ENCODE data around the gene MAP2K2. TPM values are rescaled to one million over a fixed set of nuclear protein-coding genes. Genes with fewer than 3 reads are reported as not detected.

MAP2K2 gene
- total and polyA plus RNA-seq, 7 experiments from 2014 or later: 40.5 to 162 (median 121) TPM

DNA sequence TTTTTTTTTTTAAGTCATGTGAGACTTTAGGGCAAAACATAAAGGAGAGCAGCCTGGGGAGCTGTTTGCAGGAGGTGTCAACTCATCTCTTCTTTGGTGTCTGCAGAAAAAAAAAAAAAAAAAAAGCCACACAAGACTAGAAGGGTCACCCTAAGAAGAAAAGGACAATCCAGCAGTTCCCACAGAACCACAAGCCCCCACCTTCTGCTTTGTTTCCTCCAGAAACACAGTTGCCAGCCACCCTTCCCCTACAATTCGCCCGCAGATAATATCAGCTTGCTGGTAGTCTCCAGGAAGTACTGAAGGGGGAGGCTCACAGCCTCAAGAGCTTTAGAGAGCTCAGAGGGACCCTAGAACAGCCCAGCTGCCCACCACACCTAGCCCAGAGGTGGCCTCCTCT is 34.9 kb downstream of the MAP2K2 start:
- intact Hi-C loops (cut with micrococcal nuclease): loop anchor here (1.0 to 2.0 kb wide), 6 partner anchors 15 to 35 kb away; partner anchors contain the start of genes ZBTB7A (in 2 of the 2) and MAP2K2 (in 1 of the 2)
- peak; percentile 76 for ATAC-seq
- POLR2A ChIA-PET: interaction anchor here (0.7 to 4.2 kb wide), 8 partner anchors 9 to 99 kb away, joined by 3 to 40 read pairs (median 4); partner anchors contain the start of genes PIAS4 and ZBTB7A

GRCh38 chr19:4087787-4088679 is 35.9 kb downstream of the MAP2K2 start:
- H3K4me1 Mint-ChIP-seq: peaks cover 33 to 66% (median 52%) of the 10 kb centered on the region in 7 donors
- intact Hi-C loops (cut with micrococcal nuclease): loop anchor here in 1 of 2 donors (2.0 kb wide), 1 partner anchor 21 kb away; the partner anchor contains the start of gene ZBTB7A

More for the DNA sequence above, 34.9 kb downstream of the MAP2K2 start:
- CTCF ChIA-PET: interaction anchor here (0.7 to 1.6 kb wide), 6 partner anchors 12 to 101 kb away, joined by 3 to 7 read pairs (median 4); no protein-coding TSS in a partner anchor
- H3K9me3 Mint-ChIP-seq: no peaks in the 10 kb centered on the region
- peak overlapping the region; percentile 67 for H3K27ac ChIP-seq (ENCODE audit: low read depth, low read length)
- peak in 8 of 9 donors; percentile 39 to 56 (median 51) for DNase-seq
- peak overlapping the region; percentile 76 to 83 (median 79) for H3K4me3 Mint-ChIP-seq
- H3K27ac Mint-ChIP-seq: peak overlapping the region; percentile 82 to 97 (median 94)
- no peaks in the 10 kb centered on the region for H3K9me3 ChIP-seq (ENCODE audit: control insufficient read depth in 2 of 3, low read length in 3 of 3)
- H3K4me1 ChIP-seq (ENCODE audit: control insufficient read depth in 2 of 2, insufficient read depth in 2 of 2, low read length in 2 of 2): peaks cover 50 to 51% of the 10 kb centered on the region in 2 donors
- H3K4me3 ChIP-seq (ENCODE audit: low read length): peak overlapping the region; percentile 27
- no peaks in the 10 kb centered on the region for H3K27me3 Mint-ChIP-seq
- peaks cover 0 to 9% (median 0%) of the 10 kb centered on the region in 5 donors for H3K36me3 Mint-ChIP-seq
- H3K4me1 Mint-ChIP-seq: peaks cover 25 to 57% (median 49%) of the 10 kb centered on the region in 7 donors
- no peaks in the 10 kb centered on the region for H3K27me3 ChIP-seq (ENCODE audit: control insufficient read depth in 2 of 2, insufficient read depth in 2 of 2, low read length in 2 of 2)
- H3K36me3 ChIP-seq (ENCODE audit: control insufficient read depth in 2 of 3, insufficient read depth in 3 of 3, low read length in 3 of 3): peaks cover 0 to 1% (median 0%) of the 10 kb centered on the region in 3 experiments

DNA sequence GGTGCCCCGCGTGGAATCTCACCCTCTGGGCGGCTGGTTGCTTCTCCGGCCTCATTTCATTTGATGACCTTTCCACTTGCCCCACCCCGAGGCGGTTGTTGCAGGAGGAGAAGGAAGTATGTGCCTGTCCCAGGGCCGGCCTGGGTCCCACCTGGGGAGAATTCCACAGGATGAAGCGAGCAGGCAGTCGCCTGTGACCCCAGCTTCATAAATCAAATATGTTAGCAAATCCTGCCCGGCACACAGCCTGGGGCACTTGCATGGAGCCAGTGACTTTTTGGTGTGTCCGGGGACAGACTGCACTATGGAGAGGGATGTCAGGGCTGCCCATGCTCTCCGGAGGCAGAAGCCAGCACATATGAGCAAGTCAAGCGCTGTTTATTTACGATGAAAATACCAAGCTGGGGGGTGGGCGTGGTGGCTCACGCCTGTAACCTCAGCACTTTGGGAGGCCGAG is 37.5 kb downstream of the MAP2K2 start:
- peaks cover 62 to 68% of the 10 kb centered on the region in 2 donors for H3K4me1 ChIP-seq (ENCODE audit: control insufficient read depth in 2 of 2, insufficient read depth in 2 of 2, low read length in 2 of 2)
- ATAC-seq: no peak
- peak overlapping the region in 8 of 10 donors; percentile 21 to 82 (median 55) for H3K4me3 Mint-ChIP-seq
- peak overlapping the region; percentile 42 for H3K27ac ChIP-seq (ENCODE audit: low read depth, low read length)
- H3K9me3 ChIP-seq (ENCODE audit: control insufficient read depth in 2 of 3, low read length in 3 of 3): no peaks in the 10 kb centered on the region
- H3K27ac Mint-ChIP-seq: peak overlapping the region; percentile 23 to 92 (median 82)
- ChIA-PET CTCF (no interaction called here), POLR2A (interaction anchor here (1.0 to 2.1 kb wide), 4 partner anchors 9 to 101 kb away, joined by 3 to 10 read pairs (median 6); partner anchors contain the start of gene EEF2)
- H3K36me3 ChIP-seq (ENCODE audit: control insufficient read depth in 2 of 3, insufficient read depth in 3 of 3, low read length in 3 of 3): no peaks in the 10 kb centered on the region
- peaks cover 0 to 4% (median 0%) of the 10 kb centered on the region in 5 donors for H3K36me3 Mint-ChIP-seq
- peaks cover 33 to 70% (median 58%) of the 10 kb centered on the region in 7 donors for H3K4me1 Mint-ChIP-seq
- no peak overlapping the region for H3K4me3 ChIP-seq (ENCODE audit: low read length)
- no peak for DNase-seq
- H3K27me3 ChIP-seq (ENCODE audit: control insufficient read depth in 2 of 2, insufficient read depth in 2 of 2, low read length in 2 of 2): no peaks in the 10 kb centered on the region
- intact Hi-C loops (cut with micrococcal nuclease): no loop called here
- no peaks in the 10 kb centered on the region for H3K9me3 Mint-ChIP-seq
- H3K27me3 Mint-ChIP-seq: no peaks in the 10 kb centered on the region

More at GRCh38 chr19:4087787-4088679, 35.9 kb downstream of the MAP2K2 start:
- no peaks in the 10 kb centered on the region for H3K36me3 ChIP-seq (ENCODE audit: control insufficient read depth in 2 of 3, insufficient read depth in 3 of 3, low read length in 3 of 3)
- DNase-seq (no peak), ATAC-seq (no peak)
- no peaks in the 10 kb centered on the region for H3K27me3 ChIP-seq (ENCODE audit: control insufficient read depth in 2 of 2, insufficient read depth in 2 of 2, low read length in 2 of 2)
- peaks cover 60% of the 10 kb centered on the region in 2 donors for H3K4me1 ChIP-seq (ENCODE audit: control insufficient read depth in 2 of 2, insufficient read depth in 2 of 2, low read length in 2 of 2)
- Mint-ChIP-seq H3K9me3 (no peaks in the 10 kb centered on the region), H3K4me3 (peak overlapping the region; percentile 43 to 83 (median 79)), H3K36me3 (peaks cover 0 to 4% (median 0%) of the 10 kb centered on the region in 5 donors), H3K27ac (peak overlapping the region; percentile 82 to 97 (median 94)), H3K27me3 (no peaks in the 10 kb centered on the region)
- H3K4me3 ChIP-seq (ENCODE audit: low read length): no peak overlapping the region
- peak overlapping the region; percentile 67 for H3K27ac ChIP-seq (ENCODE audit: low read depth, low read length)
- H3K9me3 ChIP-seq (ENCODE audit: control insufficient read depth in 2 of 3, low read length in 3 of 3): no peaks in the 10 kb centered on the region
- ChIA-PET POLR2A (interaction anchor here (1.1 to 2.2 kb wide), 6 partner anchors 21 to 103 kb away, joined by 3 to 11 read pairs (median 4); partner anchors contain the start of genes EEF2, PIAS4 and ZBTB7A), CTCF (no interaction called here)

GRCh38 chr19:4084547-4084877 is 39.4 kb downstream of the MAP2K2 start:
- Histone ChIP-seq H3K27me3 (ENCODE audit: control insufficient read depth in 2 of 2, insufficient read depth in 2 of 2, low read length in 2 of 2) (no peaks in the 10 kb centered on the region), H3K36me3 (ENCODE audit: control insufficient read depth in 2 of 3, insufficient read depth in 3 of 3, low read length in 3 of 3) (no peaks in the 10 kb centered on the region), H3K4me1 (ENCODE audit: control insufficient read depth in 2 of 2, insufficient read depth in 2 of 2, low read length in 2 of 2) (peaks cover 60 to 66% of the 10 kb centered on the region in 2 donors), H3K9me3 (ENCODE audit: control insufficient read depth in 2 of 3, low read length in 3 of 3) (no peaks in the 10 kb centered on the region), H3K4me3 (ENCODE audit: low read length) (no peak overlapping the region), H3K27ac (ENCODE audit: low read depth, low read length) (peak overlapping the region; percentile 68)
- Mint-ChIP-seq H3K27me3 (no peaks in the 10 kb centered on the region), H3K27ac (peak overlapping the region; percentile 72 to 95 (median 87)), H3K4me3 (peak overlapping the region in 9 of 10 donors; percentile 40 to 77 (median 70)), H3K4me1 (peaks cover 27 to 66% (median 56%) of the 10 kb centered on the region in 7 donors), H3K9me3 (no peaks in the 10 kb centered on the region), H3K36me3 (peaks cover 0 to 4% (median 0%) of the 10 kb centered on the region in 5 donors)
- CTCF ChIA-PET: no interaction called here
- DNase-seq (no peak), ATAC-seq (no peak)
- POLR2A ChIA-PET: interaction anchor here (1.3 to 1.5 kb wide), 2 partner anchors 25 to 31 kb away, joined by 3 to 4 read pairs; no protein-coding TSS in a partner anchor
- intact Hi-C loops (cut with micrococcal nuclease): no loop called here

GRCh38 chr19:4083677-4084546 is 40.0 kb downstream of the MAP2K2 start:
- Mint-ChIP-seq H3K4me3 (peak overlapping the region; percentile 38 to 77 (median 70)), H3K4me1 (peaks cover 22 to 61% (median 54%) of the 10 kb centered on the region in 7 donors), H3K9me3 (no peaks in the 10 kb centered on the region), H3K27me3 (no peaks in the 10 kb centered on the region), H3K36me3 (peaks cover 0 to 4% (median 0%) of the 10 kb centered on the region in 5 donors), H3K27ac (peak overlapping the region; percentile 72 to 95 (median 87))
- no peaks in the 10 kb centered on the region for H3K9me3 ChIP-seq (ENCODE audit: control insufficient read depth in 2 of 3, low read length in 3 of 3)
- peak; percentile 70 for ATAC-seq
- POLR2A ChIA-PET: interaction anchor here (0.8 to 1.5 kb wide), 5 partner anchors 9 to 98 kb away, joined by 3 to 5 read pairs (median 4); partner anchors contain the start of genes EEF2 and ZBTB7A
- H3K27me3 ChIP-seq (ENCODE audit: control insufficient read depth in 2 of 2, insufficient read depth in 2 of 2, low read length in 2 of 2): no peaks in the 10 kb centered on the region
- H3K4me1 ChIP-seq (ENCODE audit: control insufficient read depth in 2 of 2, insufficient read depth in 2 of 2, low read length in 2 of 2): peaks cover 54 to 60% of the 10 kb centered on the region in 2 donors
- CTCF ChIA-PET: no interaction called here
- intact Hi-C loops (cut with micrococcal nuclease): no loop called here
- H3K36me3 ChIP-seq (ENCODE audit: control insufficient read depth in 2 of 3, insufficient read depth in 3 of 3, low read length in 3 of 3): no peaks in the 10 kb centered on the region
- H3K27ac ChIP-seq (ENCODE audit: low read depth, low read length): peak overlapping the region; percentile 68
- H3K4me3 ChIP-seq (ENCODE audit: low read length): no peak overlapping the region
- peak in 2 of 9 donors; percentile 25 to 33 for DNase-seq
